H9 (cell line): ENCODE measurements around the gene SERPINH1. TPM values are rescaled to one million over a fixed set of nuclear protein-coding genes. Genes with fewer than 3 reads are reported as not detected.

Source experiments
- DNase-seq: peaks from one replicate; pipeline ENCODE4 v3.0.0-alpha.2; 2017
- H2AFZ ChIP-seq: one replicate; pipeline ENCODE4 v1.6.1; 2013; ENCODE audit warnings: mild to moderate bottlenecking, low read length, control low read depth, moderate library complexity
- H2AK5ac ChIP-seq: 2 replicates; pipeline ENCODE4 v1.6.1; 2013; ENCODE audit warnings: low read length, control low read depth, mixed read lengths; ENCODE audit not compliant: insufficient read length
- H2BK120ac ChIP-seq: one replicate; pipeline ENCODE4 v1.6.1; 2013; ENCODE audit warnings: low read depth, mild to moderate bottlenecking, low read length, control low read depth, inconsistent platforms; ENCODE audit not compliant: poor library complexity, severe bottlenecking
- H2BK12ac ChIP-seq: 2 replicates; pipeline ENCODE4 v1.6.1; 2013; ENCODE audit warnings: low read length, control low read depth, mixed read lengths, low read depth; ENCODE audit not compliant: insufficient read length
- H2BK15ac ChIP-seq: 2 replicates; pipeline ENCODE4 v1.6.1; 2013; ENCODE audit warnings: low read depth, low read length, control low read depth
- H2BK20ac ChIP-seq: one replicate; pipeline ENCODE4 v1.6.1; 2013; ENCODE audit warnings: low read depth, mild to moderate bottlenecking, low read length, control low read depth, inconsistent platforms; ENCODE audit not compliant: poor library complexity, severe bottlenecking
- H2BK5ac ChIP-seq: 2 replicates; pipeline ENCODE4 v1.6.1; 2013; ENCODE audit warnings: low read length, control low read depth, mixed read lengths; ENCODE audit not compliant: insufficient read length
- H3K14ac ChIP-seq: 2 replicates; pipeline ENCODE4 v1.6.1; 2013; ENCODE audit warnings: low read length, control low read depth; ENCODE audit not compliant: insufficient read depth
- H3K18ac ChIP-seq: 2 replicates; pipeline ENCODE4 v1.6.1; 2013; ENCODE audit warnings: low read depth, mild to moderate bottlenecking, mixed read lengths, low read length, control low read depth; ENCODE audit not compliant: insufficient read length
- H3K23ac ChIP-seq: 2 replicates; pipeline ENCODE4 v1.6.1; 2013; ENCODE audit warnings: low read length, control low read depth, mixed read lengths, low read depth; ENCODE audit not compliant: insufficient read length
- H3K23me2 ChIP-seq: 2 replicates; pipeline ENCODE4 v1.6.1; 2013; ENCODE audit warnings: low read depth, mild to moderate bottlenecking, mixed read lengths, low read length, control low read depth; ENCODE audit not compliant: insufficient read length, poor library complexity, severe bottlenecking
- H3K27ac ChIP-seq: 2 replicates; pipeline ENCODE4 v1.5.1; 2013; ENCODE audit warnings: low read length, control low read depth, mixed read lengths, low read depth; ENCODE audit not compliant: insufficient read length
- H3K27me3 ChIP-seq: 2 replicates; pipeline ENCODE4 v1.6.1; 2013; ENCODE audit warnings: low read length, control low read depth, inconsistent platforms; ENCODE audit not compliant: insufficient read depth
- H3K4ac ChIP-seq: 2 replicates; pipeline ENCODE4 v1.6.1; 2013; ENCODE audit warnings: low read depth, mild to moderate bottlenecking, control low read depth, inconsistent platforms, low read length, moderate library complexity
- H3K4me1 ChIP-seq: 2 replicates; pipeline ENCODE4 v1.6.1; 2013; ENCODE audit warnings: low read length, control low read depth, inconsistent platforms; ENCODE audit not compliant: insufficient read depth
- H3K4me2 ChIP-seq: 2 replicates; pipeline ENCODE4 v1.6.1; 2013; ENCODE audit warnings: low read length, control low read depth, mixed read lengths; ENCODE audit not compliant: insufficient read length, insufficient read depth
- H3K56ac ChIP-seq: 2 replicates; pipeline ENCODE4 v1.6.1; 2013; ENCODE audit warnings: low read depth, mild to moderate bottlenecking, mixed read lengths, low read length, control low read depth; ENCODE audit not compliant: insufficient read length
- H3K79me1 ChIP-seq: 2 replicates; pipeline ENCODE4 v1.6.1; 2013; ENCODE audit warnings: low read depth, mild to moderate bottlenecking, moderate library complexity, low read length, control low read depth, inconsistent platforms; ENCODE audit not compliant: insufficient read depth, poor library complexity, severe bottlenecking
- H3K79me2 ChIP-seq: 2 replicates; pipeline ENCODE4 v1.6.1; 2013; ENCODE audit warnings: low read length, control low read depth, inconsistent platforms; ENCODE audit not compliant: insufficient read depth
- H3K9ac ChIP-seq: 2 replicates; pipeline ENCODE4 v1.6.1; 2013; ENCODE audit warnings: low read length, control low read depth, mixed read lengths; ENCODE audit not compliant: insufficient read length; ENCODE audit errors: extremely low read depth
- H3K9me3 ChIP-seq: one replicate; pipeline ENCODE4 v1.6.1; 2013; ENCODE audit warnings: low read depth, low read length, inconsistent platforms; ENCODE audit not compliant: control insufficient read depth
- H3T11ph ChIP-seq: one replicate; pipeline ENCODE4 v1.6.1; 2013; ENCODE audit warnings: mild to moderate bottlenecking, low read length, control low read depth, inconsistent platforms
- H4K20me1 ChIP-seq: one replicate; pipeline ENCODE4 v1.6.1; 2013; ENCODE audit not compliant: control insufficient read depth, insufficient read length, insufficient read depth
- H4K5ac ChIP-seq: 2 replicates; pipeline ENCODE4 v1.6.1; 2013; ENCODE audit warnings: low read depth, mild to moderate bottlenecking, mixed read lengths, low read length, control low read depth; ENCODE audit not compliant: insufficient read length
- H4K8ac ChIP-seq: replicated peaks from 2 replicates; pipeline ENCODE4 v1.6.1; 2013; ENCODE audit warnings: low read length, control low read depth, mixed read lengths, low read depth; ENCODE audit not compliant: insufficient read length
- H4K91ac ChIP-seq: 2 replicates; pipeline ENCODE4 v1.6.1; 2013; ENCODE audit warnings: low read depth, mild to moderate bottlenecking, moderate library complexity, mixed read lengths, low read length, control low read depth; ENCODE audit not compliant: insufficient read length
- H3K27ac Mint-ChIP-seq, 3 experiments: 2 replicates in 2 of 3; 3 replicates in 1 of 3; pipeline ENCODE4 v1.8.0; 2020 to 2021; ENCODE audit warnings: mixed read lengths in 3 of 3, mild to moderate bottlenecking in 1 of 3, moderate library complexity in 1 of 3
- H3K27me3 Mint-ChIP-seq: 2 replicates; pipeline ENCODE4 v1.8.0; 2021; ENCODE audit warnings: low read depth, mild to moderate bottlenecking, moderate library complexity, mixed read lengths
- H3K36me3 Mint-ChIP-seq, 3 experiments: 2 replicates in 2 of 3; 3 replicates in 1 of 3; pipeline ENCODE4 v1.8.0; 2020 to 2021; ENCODE audit warnings: low read depth in 3 of 3, mixed read lengths in 3 of 3; ENCODE audit not compliant: insufficient read depth in 1 of 3
- H3K4me1 Mint-ChIP-seq, 2 experiments: 2 replicates each; pipeline ENCODE4 v1.8.0; 2020; ENCODE audit warnings: mixed read lengths in 2 of 2
- H3K4me3 Mint-ChIP-seq, 2 experiments: 2 replicates in 1 of 2; 3 replicates in 1 of 2; pipeline ENCODE4 v1.8.0; 2020 to 2021; ENCODE audit warnings: mild to moderate bottlenecking in 2 of 2, mixed read lengths in 2 of 2, moderate library complexity in 1 of 2
- H3K9me3 Mint-ChIP-seq, 2 experiments: 2 replicates in 1 of 2; 3 replicates in 1 of 2; pipeline ENCODE4 v1.8.0; 2020; ENCODE audit warnings: mild to moderate bottlenecking in 2 of 2, mixed read lengths in 2 of 2, moderate library complexity in 1 of 2
- CTCF ChIP-seq: fragments of 200-600 bp; sonication (generic); conservative IDR thresholded peaks from 3 replicates; pipeline ENCODE4 v1.8.0; 2021; ENCODE audit warnings: antibody characterized with exemption, mild to moderate bottlenecking
- WGBS: extraction: QIAGEN DNeasy Blood & Tissue Kit; methylation state at CpG from one replicate; pipeline ENCODE4 v1.1.7; 2013; ENCODE audit warnings: missing lambda C conversion rate, low lambda C conversion rate, mixed read lengths; ENCODE audit not compliant: insufficient read length; ENCODE audit errors: extremely low coverage; 5-methylcytosine and 5-hydroxymethylcytosine counted together
- total RNA-seq: library from RNA; stranded (reverse); gene quantifications from 2 replicates; pipeline ENCODE4 v1.2.1, GENCODE V29; 2021

The SERPINH1 gene
- total RNA-seq, 1 experiment from 2014 or later = 253 TPM

GRCh38 chr11:75513250-75513649, 48.8 kb upstream of the SERPINH1 start:
- H3K9me3 Mint-ChIP-seq = no peaks in the 10 kb centered on the region; a peak in 1 of 5 replicates
- Histone ChIP-seq H3K18ac (no peak overlapping the region), H4K91ac (no peak overlapping the region), H3K27me3 (no peaks in the 10 kb centered on the region), H3K4me2 (no peak overlapping the region), H4K8ac (no peak overlapping the region), H3K9ac (no peak overlapping the region), H2BK12ac (no peak overlapping the region), H2AK5ac (no peak overlapping the region), H4K20me1 (no peaks in the 10 kb centered on the region), H3K23me2 (no peaks in the 10 kb centered on the region), H2BK5ac (no peak overlapping the region), H3K79me1 (no peaks in the 10 kb centered on the region), H3T11ph (no peak overlapping the region), H3K9me3 (no peaks in the 10 kb centered on the region), H2BK15ac (no peak overlapping the region), H4K5ac (no peak overlapping the region), H3K4ac (no peak overlapping the region), H3K4me1 (no peaks in the 10 kb centered on the region), H2BK120ac (no peak overlapping the region), H2AFZ (no peak overlapping the region), H3K23ac (no peak overlapping the region), H3K56ac (no peak overlapping the region), H2BK20ac (no peak overlapping the region), H3K14ac (no peak overlapping the region), H3K79me2 (no peaks in the 10 kb centered on the region), H3K27ac (no peak overlapping the region)
- H3K27ac Mint-ChIP-seq = no peak overlapping the region
- no peak for TF ChIP-seq CTCF
- H3K4me1 Mint-ChIP-seq = peaks cover 6 to 9% of the 10 kb centered on the region in 2 experiments
- WGBS = no CpG with 5 or more reads among the region's 5 CpGs
- no peak for DNase-seq
- no peaks in the 10 kb centered on the region for H3K36me3 Mint-ChIP-seq
- no peaks in the 10 kb centered on the region; the same call in 1 of the 2 replicates for H3K27me3 Mint-ChIP-seq
- H3K4me3 Mint-ChIP-seq = no peak overlapping the region
